ENCODE results near the gene AUNIP. TPM values are rescaled to one million over a fixed set of nuclear protein-coding genes. Genes with fewer than 3 reads are reported as not detected.

AUNIP gene
- total RNA-seq, 2 donors from 2014 or later = 0.32 to 4.3 TPM

DNA sequence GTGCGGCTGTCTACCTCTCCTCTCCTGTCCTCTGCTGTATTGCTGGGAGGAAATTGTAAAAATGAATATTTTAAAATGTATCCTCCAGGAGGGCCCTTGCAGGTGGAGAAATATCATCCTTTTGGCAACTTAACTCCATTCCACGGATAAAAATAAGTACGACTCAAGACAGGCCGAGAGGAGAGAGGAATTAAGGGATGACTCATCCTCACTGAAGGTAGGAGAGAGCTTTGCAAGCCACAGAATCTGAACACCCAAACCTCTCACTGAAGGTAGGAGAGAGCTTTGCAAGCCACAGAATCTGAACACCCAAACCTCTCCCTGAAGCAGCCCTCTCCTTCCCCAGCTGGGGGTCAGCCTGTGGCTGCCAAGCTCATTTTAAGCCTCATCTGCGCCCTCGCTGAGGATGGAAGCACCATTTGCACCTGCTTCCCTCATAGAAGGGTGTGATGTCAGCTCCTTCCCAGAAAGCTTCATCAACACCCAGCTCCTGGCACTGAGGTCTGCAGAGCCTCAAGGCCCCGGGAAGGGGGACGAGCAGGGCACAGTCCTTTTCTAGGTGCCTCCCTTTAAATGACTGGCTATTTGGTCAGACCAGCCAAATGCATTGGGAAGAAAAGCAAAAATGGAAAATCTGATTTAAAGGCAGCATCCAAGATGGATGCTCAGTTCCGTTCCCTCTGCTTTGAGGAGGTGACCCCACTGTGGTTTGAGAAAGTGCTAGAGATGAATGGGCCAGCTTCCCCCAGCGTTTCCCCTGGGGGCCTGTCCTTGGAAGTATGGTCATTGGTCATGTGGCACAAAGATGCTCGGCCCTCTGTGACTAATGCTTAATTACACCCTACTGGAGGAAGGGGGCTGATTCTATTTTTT lies 72.1 kb downstream of the AUNIP start:
- H3K27ac ChIP-seq = no peak overlapping the region
- no peaks in the 10 kb centered on the region for H3K27me3 ChIP-seq (replicated peaks; ENCODE audit: insufficient read depth)
- H3K4me1 ChIP-seq (replicated peaks) = no peaks in the 10 kb centered on the region
- intact Hi-C loops (cut with DNase I) = no loop called here
- TF ChIP-seq POLR2AphosphoS5 (IDR thresholded peaks at IDR 0.05) = no peak
- TF ChIP-seq POLR2A (IDR thresholded peaks at IDR 0.05) = no peak
- TF ChIP-seq, protein P1, sequence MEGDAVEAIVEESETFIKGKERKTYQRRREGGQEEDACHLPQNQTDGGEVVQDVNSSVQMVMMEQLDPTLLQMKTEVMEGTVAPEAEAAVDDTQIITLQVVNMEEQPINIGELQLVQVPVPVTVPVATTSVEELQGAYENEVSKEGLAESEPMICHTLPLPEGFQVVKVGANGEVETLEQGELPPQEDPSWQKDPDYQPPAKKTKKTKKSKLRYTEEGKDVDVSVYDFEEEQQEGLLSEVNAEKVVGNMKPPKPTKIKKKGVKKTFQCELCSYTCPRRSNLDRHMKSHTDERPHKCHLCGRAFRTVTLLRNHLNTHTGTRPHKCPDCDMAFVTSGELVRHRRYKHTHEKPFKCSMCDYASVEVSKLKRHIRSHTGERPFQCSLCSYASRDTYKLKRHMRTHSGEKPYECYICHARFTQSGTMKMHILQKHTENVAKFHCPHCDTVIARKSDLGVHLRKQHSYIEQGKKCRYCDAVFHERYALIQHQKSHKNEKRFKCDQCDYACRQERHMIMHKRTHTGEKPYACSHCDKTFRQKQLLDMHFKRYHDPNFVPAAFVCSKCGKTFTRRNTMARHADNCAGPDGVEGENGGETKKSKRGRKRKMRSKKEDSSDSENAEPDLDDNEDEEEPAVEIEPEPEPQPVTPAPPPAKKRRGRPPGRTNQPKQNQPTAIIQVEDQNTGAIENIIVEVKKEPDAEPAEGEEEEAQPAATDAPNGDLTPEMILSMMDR (IDR thresholded peaks at IDR 0.05) = no peak
- no peak for DNase-seq (ENCODE audit: low spot score)
- WGBS = 59% methylated on average over 11 of the region's 11 CpGs
- H3K9me3 ChIP-seq = no peaks in the 10 kb centered on the region
- no peaks in the 10 kb centered on the region for H3K36me3 ChIP-seq
- H3K4me3 ChIP-seq = no peak overlapping the region

DNA sequence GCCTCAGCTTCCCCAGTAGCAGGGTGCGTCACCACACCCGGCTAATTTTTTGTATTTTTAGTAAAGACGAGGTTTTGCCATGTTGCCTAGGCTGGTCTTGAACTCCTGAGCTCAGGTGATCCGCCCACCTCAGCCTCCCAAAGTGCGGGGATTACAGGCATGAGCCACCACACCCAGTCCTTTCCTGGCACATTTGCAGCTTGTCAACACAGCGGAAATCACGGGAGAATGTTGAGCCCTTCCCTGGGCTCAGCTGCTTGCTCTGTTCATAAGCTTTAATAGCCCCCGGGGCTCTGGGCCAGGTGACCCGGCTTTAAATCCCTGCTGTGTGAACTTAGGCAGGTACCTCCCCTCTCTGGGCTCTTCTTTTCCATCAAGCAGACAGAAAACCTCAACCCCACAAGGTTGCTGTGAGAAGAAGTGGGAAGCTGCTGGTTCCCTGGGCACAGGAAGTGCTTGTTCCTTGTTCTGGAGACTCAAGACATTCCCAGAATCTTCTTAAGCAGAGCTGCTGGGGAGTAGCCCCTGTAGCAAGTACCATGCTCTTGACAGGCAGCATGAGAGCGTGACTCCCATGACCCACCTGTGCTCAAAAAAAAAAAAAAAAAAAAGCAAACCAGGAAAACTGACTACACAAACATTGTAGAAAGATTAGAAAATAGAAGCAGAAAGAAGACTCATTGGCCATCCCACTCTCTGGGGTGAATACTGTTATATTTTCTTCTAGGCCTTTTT lies 73.8 kb downstream of the AUNIP start:
- Histone ChIP-seq H3K27ac (peak overlapping the region in 1 of 2 donors; percentile 21), H3K4me3 (no peak overlapping the region), H3K9me3 (no peaks in the 10 kb centered on the region), H3K27me3 (replicated peaks; ENCODE audit: insufficient read depth) (no peaks in the 10 kb centered on the region), H3K4me1 (replicated peaks) (peaks cover 4% of the 10 kb centered on the region), H3K36me3 (no peaks in the 10 kb centered on the region)
- 71% methylated on average over 10 of the region's 10 CpGs for WGBS
- intact Hi-C loops (cut with DNase I) = no loop called here
- TF ChIP-seq, protein P1 (IDR thresholded peaks at IDR 0.05) = no peak
- TF ChIP-seq POLR2AphosphoS5 (IDR thresholded peaks at IDR 0.05) = no peak
- TF ChIP-seq POLR2A (IDR thresholded peaks at IDR 0.05) = no peak
- DNase-seq (ENCODE audit: low spot score) = no peak

DNA sequence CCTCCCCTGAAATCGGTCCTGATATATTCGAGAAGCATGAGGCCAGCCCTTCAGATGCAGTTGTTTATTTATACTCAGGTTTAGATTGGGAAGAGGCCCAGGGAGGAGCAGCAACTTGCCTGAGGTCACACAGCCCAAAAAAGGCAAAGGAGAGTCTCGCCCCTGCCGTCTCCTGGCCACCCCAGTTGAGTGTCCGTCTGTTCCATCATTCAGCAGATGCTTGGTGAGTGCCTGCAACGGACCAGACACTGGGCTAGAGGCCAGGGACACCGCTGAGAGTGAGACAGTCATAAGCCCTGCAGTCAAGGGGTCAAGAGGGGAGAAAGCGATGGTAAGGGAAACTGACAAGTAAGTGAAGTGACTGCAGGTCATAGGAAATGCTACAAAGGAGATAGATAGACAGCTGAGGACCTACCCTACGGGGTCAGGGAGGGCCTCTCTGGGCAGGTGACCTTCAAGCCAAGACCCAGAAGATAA lies 74.6 kb downstream of the AUNIP start:
- H3K27ac ChIP-seq = peak overlapping the region in 1 of 2 donors; percentile 21
- no peaks in the 10 kb centered on the region for H3K36me3 ChIP-seq
- H3K9me3 ChIP-seq = no peaks in the 10 kb centered on the region
- 75% methylated on average over 9 of the region's 9 CpGs for WGBS
- intact Hi-C loops (cut with DNase I) = no loop called here
- H3K4me3 ChIP-seq = no peak overlapping the region
- H3K27me3 ChIP-seq (replicated peaks; ENCODE audit: insufficient read depth) = no peaks in the 10 kb centered on the region
- H3K4me1 ChIP-seq (replicated peaks) = peaks cover 11% of the 10 kb centered on the region
- TF ChIP-seq POLR2A (IDR thresholded peaks at IDR 0.05) = no peak
- TF ChIP-seq, protein P1 (IDR thresholded peaks at IDR 0.05) = no peak
- TF ChIP-seq POLR2AphosphoS5 (IDR thresholded peaks at IDR 0.05) = no peak
- no peak for DNase-seq (ENCODE audit: low spot score)

Small RNA genes lying within 50 kb of the gene (microRNA-seq; reads per million reads assigned to microRNA genes)
- gene MIR3917 = not detected

Small RNA genes lying within 50 kb of the gene (small RNA-seq; reads per million reads assigned to genes)
- gene AL033528.1 = 0 reads per million in 2 donors
- gene RF00019 = 0 reads per million in 2 donors
- 0 reads per million in 2 donors for gene SNRPFP2

Other genes with a start within 250 kb of the AUNIP start
- gene MAN1C1, start 242.7 kb downstream of the AUNIP start, total RNA-seq = 10 to 100 TPM; 22.8 to 34.4 TPM
- 10 to 100 TPM; 89.7 to 90.0 TPM for gene SELENON, start 59.3 kb downstream of the AUNIP start, total RNA-seq
- 100 to 1,000 TPM in 1 of 2 donors, 10 to 100 TPM in 1; 82.2 to 112 TPM for gene MTFR1L, start 39.5 kb downstream of the AUNIP start, total RNA-seq
- 10 to 100 TPM in 1 of 2 donors, 1 to 10 TPM in 1; 7.8 to 74.0 TPM for gene PAQR7, start 16.3 kb upstream of the AUNIP start, total RNA-seq
- 100 to 1,000 TPM in 1 of 2 donors, 10 to 100 TPM in 1; 21.8 to 138 TPM for gene STMN1, start 47.0 kb upstream of the AUNIP start, total RNA-seq
- gene PAFAH2, start 138.6 kb upstream of the AUNIP start, total RNA-seq = 10 to 100 TPM; 17.4 to 18.7 TPM
- gene EXTL1, start 162.3 kb upstream of the AUNIP start, total RNA-seq = 1 to 10 TPM in 1 of 2 donors, not detected in 1; 3.2 TPM
- under 1 TPM; 0.05 to 0.34 TPM for gene SLC30A2, start 186.7 kb upstream of the AUNIP start, total RNA-seq
- under 1 TPM in 1 of 2 donors, not detected in 1; 0.68 TPM for gene TRIM63, start 208.2 kb upstream of the AUNIP start, total RNA-seq

Data from prostate gland (tissue), 2 donors.